Psoas muscle (tissue), 8 donors: ENCODE results near the gene RGS9. TPM values are rescaled to one million over a fixed set of nuclear protein-coding genes. Genes with fewer than 3 reads are reported as not detected.
"Not testable (repeated sequence)": the region's sequence is repeated elsewhere in the genome, so short reads cannot be mapped to it uniquely, and the experiment has no call there.

ENCODE experiments used
- ATAC-seq, 4 donors: fragments of 200-7000 bp; cut with Tn5 transposase; one replicate each; pipeline ENCODE4 v1.9.1; 2020; ENCODE audit warnings: moderate library complexity in 3 of 4, mild to moderate bottlenecking in 2 of 4
- DNase-seq, 2 donors: peaks; one replicate each; pipeline ENCODE4 v3.0.0-alpha.2; 2020
- H3K27ac ChIP-seq: fragments of 200-600 bp; one replicate; pipeline ENCODE4 v1.8.0; 2022
- H3K27me3 ChIP-seq, 3 donors: fragments of 200-600 bp in 1 of 3; one replicate each; pipeline versions ENCODE4 v1.6.1 to v1.8.0; 2013 to 2022; ENCODE audit warnings: low read length in 2 of 3, mild to moderate bottlenecking in 2 of 3, moderate library complexity in 1 of 3; ENCODE audit not compliant: insufficient read depth in 3 of 3
- H3K36me3 ChIP-seq, 2 donors: fragments of 200-600 bp in 1 of 2; one replicate each; pipeline versions ENCODE4 v1.6.1 to v1.8.0; 2013 to 2022; ENCODE audit warnings: low read depth in 1 of 2, mild to moderate bottlenecking in 1 of 2, moderate library complexity in 1 of 2; ENCODE audit not compliant: insufficient read depth in 1 of 2
- H3K4me1 ChIP-seq: fragments of 200-600 bp; one replicate; pipeline ENCODE4 v1.8.0; 2022
- H3K4me3 ChIP-seq: fragments of 200-600 bp; one replicate; pipeline ENCODE4 v1.8.0; 2022; ENCODE audit warnings: mild to moderate bottlenecking
- H3K9me3 ChIP-seq: fragments of 200-600 bp; one replicate; pipeline ENCODE4 v1.8.0; 2022
- WGBS, 3 donors: extraction: QIAGEN DNeasy Blood & Tissue Kit; methylation state at CpG; one replicate each; pipeline versions ENCODE4 v1.1.6 to v1.1.7; 2013; 5-methylcytosine and 5-hydroxymethylcytosine counted together
- intact Hi-C, 2 donors: fragments of 100-400 bp; cut with DNase I; formaldehyde crosslinking; loops; one replicate each; pipeline versions ENCODE4 v1.11.0 to v1.14.2; 2022
- long read RNA-seq, 2 donors: library from polyadenylated mRNA; unstranded; transcript quantifications; one replicate each; pipeline ENCODE4 v2.0.0, GENCODE V29; 2021
- polyA plus RNA-seq, 3 donors: library from polyadenylated mRNA; stranded (reverse); fragments of 200-250 nt; gene quantifications; one replicate each; pipeline ENCODE4 v1.2.3, GENCODE V29; 2013
- total RNA-seq, 4 donors: library from RNA; stranded (reverse); fragmentation: NEBNext Ultra II Directional in 2 of 4; extraction: Animal tissue kit (Norgen Biotek cat#: 25700) in 2 of 4; gene quantifications; one replicate each; pipeline versions ENCODE4 v1.2.1 to v1.2.4, GENCODE V29; 2021 to 2023
- TF ChIP-seq, protein P1 (sequence below): fragments of 200-600 bp; IDR thresholded peaks from one replicate; pipeline ENCODE4 v1.8.0; 2022; ENCODE audit warnings: antibody characterized with exemption
- donor health status: healthy with polysubstance abuse.
- donor health status: DM: no; HTN: no; CAD: no; lungs with moderate emphysema.
- donor health status: Bipolar disorder and iron deficiency.
- donor health status: healthy.
- donor health status: DM: yes; HTN: yes; CAD: no.
- donor health status: DM: no; HTN: no; CAD: no.
- donor health status: DM: no; HTN: no; CAD: no.
- donor health status: DM: yes; HTN: yes; CAD: no.

Gene RGS9
- 1 to 10 TPM; 1.5 to 4.8 (median 2.7) TPM for total RNA-seq
- 1 to 10 TPM in 2 of 3 donors, under 1 TPM in 1; 0.33 to 2.1 (median 1.5) TPM for polyA plus RNA-seq
- long read RNA-seq, donor 1, partial matches to known transcripts = 0 of 1 reads
- long read RNA-seq, donor 1, other reads (novel, unspliced or antisense) = 1 of 1 reads
- long read RNA-seq, donor 2, partial matches to known transcripts = 0 of 6 reads
- long read RNA-seq, donor 2, other reads (novel, unspliced or antisense) = 1 of 6 reads

DNA sequence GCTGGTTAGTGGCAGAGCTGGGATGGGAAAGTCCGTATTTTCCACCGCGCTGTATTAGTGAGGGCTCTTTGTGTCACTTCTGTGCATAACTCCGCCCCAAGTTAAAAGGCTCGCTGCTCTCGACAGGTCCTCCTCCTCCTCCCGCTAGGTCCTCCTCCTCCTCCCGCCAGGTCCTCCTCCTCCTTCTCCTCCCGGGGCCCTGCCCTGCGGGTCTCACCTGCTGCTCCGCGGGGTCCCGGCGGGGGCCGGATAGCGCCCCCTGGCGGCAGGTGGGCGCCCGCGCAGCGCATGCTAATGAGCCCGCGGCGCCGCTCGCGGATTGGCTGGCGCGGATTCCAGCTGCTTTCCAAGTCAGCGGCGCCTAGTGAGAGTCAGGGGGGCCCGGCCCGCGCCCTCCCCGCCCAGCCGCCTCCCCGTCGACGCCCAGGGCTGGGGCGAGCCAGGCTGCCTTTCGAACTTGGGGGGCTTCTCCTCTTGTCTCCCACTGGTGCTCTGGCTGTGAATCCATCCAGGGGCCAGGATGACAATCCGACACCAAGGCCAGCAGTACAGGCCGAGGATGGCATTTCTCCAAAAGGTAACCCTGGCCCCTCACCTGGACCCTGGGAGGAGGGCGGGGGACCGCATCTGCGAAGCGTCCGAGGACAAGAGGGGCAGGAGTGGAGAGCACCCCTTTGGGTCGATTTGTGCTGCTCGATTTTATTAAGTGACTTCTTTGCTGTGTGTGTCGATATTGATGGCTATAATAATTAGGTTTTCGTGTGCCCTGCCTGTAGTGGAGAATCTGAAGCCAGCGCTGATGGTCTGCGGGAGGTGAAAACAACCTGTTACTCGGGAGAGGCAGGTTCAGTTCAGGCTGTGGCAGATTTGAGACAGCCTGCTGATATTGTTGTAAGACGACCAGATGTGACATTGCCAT, at the start of gene RGS9:
Gene RGS9 (plus strand): TSS at position 350 of the 919 bp plus-strand sequence. CDS start 171 bp downstream, at position 521.
- H3K4me3 ChIP-seq = peak within 1 kb of the TSS; percentile 61
- no peak within 1 kb of the TSS for H3K27ac ChIP-seq
- ATAC-seq (peak; percentile 94 to 99 (median 99)), DNase-seq (peak; percentile 85 to 92)
- H3K27me3 ChIP-seq = peaks cover 0 to 2% (median 0%) of the 10 kb centered on the region in 3 donors
- WGBS, 3 donors = 3 to 6% (median 3%) methylated on average over 44 to 56 of the region's 56 CpGs
- intact Hi-C loops = loop anchor here in 1 of 2 donors (5.0 kb wide), 1 partner anchor 60 kb away; no protein-coding TSS in a partner anchor
- H3K4me1 ChIP-seq = no peaks in the 10 kb centered on the region
- H3K36me3 ChIP-seq = no peaks in the 10 kb centered on the region
- TF ChIP-seq, protein P1, sequence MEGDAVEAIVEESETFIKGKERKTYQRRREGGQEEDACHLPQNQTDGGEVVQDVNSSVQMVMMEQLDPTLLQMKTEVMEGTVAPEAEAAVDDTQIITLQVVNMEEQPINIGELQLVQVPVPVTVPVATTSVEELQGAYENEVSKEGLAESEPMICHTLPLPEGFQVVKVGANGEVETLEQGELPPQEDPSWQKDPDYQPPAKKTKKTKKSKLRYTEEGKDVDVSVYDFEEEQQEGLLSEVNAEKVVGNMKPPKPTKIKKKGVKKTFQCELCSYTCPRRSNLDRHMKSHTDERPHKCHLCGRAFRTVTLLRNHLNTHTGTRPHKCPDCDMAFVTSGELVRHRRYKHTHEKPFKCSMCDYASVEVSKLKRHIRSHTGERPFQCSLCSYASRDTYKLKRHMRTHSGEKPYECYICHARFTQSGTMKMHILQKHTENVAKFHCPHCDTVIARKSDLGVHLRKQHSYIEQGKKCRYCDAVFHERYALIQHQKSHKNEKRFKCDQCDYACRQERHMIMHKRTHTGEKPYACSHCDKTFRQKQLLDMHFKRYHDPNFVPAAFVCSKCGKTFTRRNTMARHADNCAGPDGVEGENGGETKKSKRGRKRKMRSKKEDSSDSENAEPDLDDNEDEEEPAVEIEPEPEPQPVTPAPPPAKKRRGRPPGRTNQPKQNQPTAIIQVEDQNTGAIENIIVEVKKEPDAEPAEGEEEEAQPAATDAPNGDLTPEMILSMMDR = peak; percentile 97
- no peaks in the 10 kb centered on the region for H3K9me3 ChIP-seq

DNA sequence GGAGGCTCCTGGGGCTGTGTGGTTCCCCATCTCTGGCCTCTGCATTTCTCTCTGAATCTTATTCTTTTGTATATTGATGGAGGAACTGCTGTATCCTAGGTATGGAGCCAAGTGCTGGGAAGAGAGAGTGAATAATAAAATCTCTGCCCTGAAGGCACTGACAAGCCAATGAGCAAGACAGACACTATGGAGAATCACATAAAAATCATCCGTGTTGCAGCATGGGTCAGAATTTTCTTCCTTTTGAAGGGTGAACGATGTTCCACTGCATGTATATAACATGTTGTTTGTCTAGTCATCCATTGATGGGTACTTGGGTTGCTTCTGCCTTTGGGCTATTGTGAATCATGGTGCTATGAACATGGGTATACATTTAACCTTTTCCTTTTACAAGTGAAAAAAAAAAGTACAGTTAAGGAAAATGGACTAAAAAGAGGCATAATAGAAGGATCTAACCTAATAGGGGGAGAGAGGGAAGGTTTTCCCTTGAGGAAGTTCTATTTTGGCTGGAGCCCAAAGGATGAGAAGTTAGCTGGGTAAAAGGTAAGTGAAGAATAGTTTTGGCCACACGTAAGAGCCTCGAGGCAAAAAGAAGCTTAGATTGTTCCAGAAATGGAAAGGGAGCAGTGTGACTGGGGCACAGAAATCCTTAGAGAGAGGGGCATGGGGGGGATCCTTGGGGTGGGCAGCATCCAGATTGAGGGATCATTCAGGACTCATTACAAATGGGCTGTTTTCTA, 48.4 kb upstream of the RGS9 start:
- Histone ChIP-seq H3K36me3 (no peaks in the 10 kb centered on the region), H3K4me3 (no peak overlapping the region), H3K27ac (no peak overlapping the region), H3K4me1 (no peaks in the 10 kb centered on the region), H3K27me3 (no peaks in the 10 kb centered on the region), H3K9me3 (no peaks in the 10 kb centered on the region)
- TF ChIP-seq, protein P1 = no peak
- DNase-seq (no peak), ATAC-seq (no peak)
- WGBS, 3 donors = 48 to 71% (median 69%) methylated on average over 4 of the region's 4 CpGs
- intact Hi-C loops = no loop called here

- no peaks in the 10 kb centered on the region for H3K9me3 ChIP-seq
- ATAC-seq (no peak), DNase-seq (no peak)
- H3K27me3 ChIP-seq = no peaks in the 10 kb centered on the region
- H3K4me3 ChIP-seq = no peak overlapping the region
- WGBS, 3 donors = 32 to 72% (median 33%) methylated on average over 3 of the region's 3 CpGs
- H3K36me3 ChIP-seq = no peaks in the 10 kb centered on the region
- TF ChIP-seq, protein P1 = no peak
- no peak overlapping the region for H3K27ac ChIP-seq
- no peaks in the 10 kb centered on the region for H3K4me1 ChIP-seq
- intact Hi-C loops = no loop called here
These were observed 44.9 kb upstream of the RGS9 start for GRCh38 chr17:65092262-65092661.

DNA sequence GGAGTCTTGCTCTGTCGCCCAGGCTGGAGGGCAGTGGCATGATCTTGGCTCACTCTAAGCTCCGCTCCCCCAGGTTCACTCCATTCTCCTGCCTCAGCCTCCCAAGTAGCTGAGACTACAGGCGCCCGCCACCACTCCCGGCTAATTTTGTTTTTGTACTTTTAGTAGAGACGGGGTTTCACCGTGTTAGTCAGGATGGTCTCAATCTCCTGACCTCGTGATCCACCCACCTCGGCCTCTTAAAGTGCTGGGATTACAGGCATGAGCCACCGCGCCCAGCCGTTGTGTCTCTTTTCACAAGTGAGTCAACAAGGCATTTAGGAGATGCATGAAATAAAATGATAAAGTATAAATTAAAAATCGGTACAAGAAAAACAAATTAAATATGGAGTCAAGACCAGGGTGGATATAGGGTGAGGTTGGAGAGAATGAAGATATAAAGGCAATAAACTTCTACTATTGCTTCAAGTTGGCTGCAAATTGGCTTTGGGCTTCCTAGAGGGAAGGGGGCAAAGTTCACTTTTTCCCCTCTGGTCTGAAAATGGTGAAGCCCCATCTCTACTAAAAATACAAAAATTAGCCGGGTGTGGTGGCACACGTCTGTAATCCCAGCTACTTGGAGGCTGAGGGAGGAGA, 44.3 kb upstream of the RGS9 start:
- H3K27me3 ChIP-seq, intact Hi-C loops, H3K36me3 ChIP-seq, H3K9me3 ChIP-seq, DNase-seq, H3K4me1 ChIP-seq, ATAC-seq, H3K27ac ChIP-seq, H3K4me3 ChIP-seq: not testable (repeated sequence)
- WGBS, 3 donors = 93 to 95% (median 94%) methylated on average over 15 of the region's 15 CpGs
